ENCODE data around the gene ABCC4.

The ABCC4 gene

DNA sequence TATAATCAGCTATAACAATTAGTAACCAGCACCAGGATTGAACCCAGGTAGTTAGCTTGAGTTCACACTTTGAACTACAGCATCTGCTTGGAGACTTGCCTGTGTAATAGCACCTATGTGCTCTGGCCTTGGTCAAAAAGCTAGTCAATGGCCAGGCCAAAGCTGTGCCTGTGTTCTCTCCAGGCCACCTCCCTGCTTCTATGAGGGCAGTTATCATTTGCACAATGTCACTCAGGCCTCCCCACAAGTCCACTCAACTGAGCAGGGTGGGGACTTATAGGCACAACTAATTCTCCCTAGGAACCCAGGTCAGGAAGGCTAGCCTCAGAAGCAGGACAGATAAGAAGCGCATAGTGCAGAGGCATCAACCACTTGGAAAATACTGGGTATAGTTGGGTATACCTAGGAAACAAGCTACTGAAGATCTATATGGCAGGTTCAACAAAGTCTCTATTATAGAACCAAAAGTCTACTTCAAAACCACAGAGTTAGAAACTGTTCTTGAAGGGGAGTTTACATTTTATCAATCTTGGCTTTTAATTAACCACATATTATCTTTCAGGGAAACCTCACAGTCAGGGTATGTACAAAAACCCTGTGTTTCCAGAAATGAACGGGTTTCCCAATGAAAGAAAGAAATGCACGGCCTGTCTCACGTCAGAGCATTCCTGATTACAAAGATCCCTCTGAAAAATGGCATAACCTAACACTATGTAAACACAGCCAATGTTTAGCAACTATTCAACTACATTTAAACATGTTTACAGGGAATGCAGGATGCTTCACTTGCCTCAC, 140.9 kb downstream of the ABCC4 start:
- DNase-seq (ENCODE audit: low read depth, low spot score): no peak

DNA sequence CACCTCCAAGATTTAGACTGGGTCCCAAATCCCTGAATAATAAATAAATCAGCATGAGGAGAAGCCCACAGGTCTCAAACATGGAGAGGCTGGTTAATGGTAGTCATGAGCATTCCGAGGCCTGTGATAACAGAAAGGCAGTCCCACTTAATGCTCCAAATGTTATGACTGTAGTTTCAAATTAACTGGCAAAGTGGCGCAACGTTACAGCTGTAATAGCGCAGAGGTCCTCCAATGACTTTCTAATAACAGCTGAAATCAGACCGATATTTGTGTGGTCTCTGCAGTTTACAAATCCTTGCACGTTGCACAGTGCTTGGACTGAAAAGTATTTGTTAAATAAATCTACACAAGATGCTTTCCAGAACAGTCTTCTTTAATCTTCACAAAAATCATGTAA, 141.8 kb downstream of the ABCC4 start:
- no peak for DNase-seq (ENCODE audit: low read depth, low spot score)

DNA sequence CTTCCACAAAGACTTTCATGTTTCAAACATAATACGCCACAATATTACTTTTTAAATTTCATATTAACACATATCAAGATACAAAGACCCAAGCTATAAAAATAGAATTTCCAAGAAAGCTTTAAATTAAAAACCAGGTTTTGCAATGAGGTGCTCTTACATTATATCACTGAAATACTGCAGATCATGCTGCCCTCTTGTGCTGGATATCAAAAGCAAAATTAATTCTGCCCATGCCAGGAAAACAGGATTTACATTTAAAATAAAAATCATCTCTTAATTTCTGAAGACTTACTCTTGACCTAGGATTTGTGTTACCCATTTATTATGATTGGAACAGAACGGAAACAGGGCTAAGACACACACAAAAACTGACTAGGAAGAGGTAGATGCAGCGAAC, 145.0 kb downstream of the ABCC4 start:
- no peak for DNase-seq (ENCODE audit: low read depth, low spot score)

GRCh38 chr13:95155504-95155903, 145.7 kb downstream of the ABCC4 start:
- no peak for DNase-seq (ENCODE audit: low read depth, low spot score)

- no peak for DNase-seq (ENCODE audit: low read depth, low spot score)
These were observed 146.2 kb downstream of the ABCC4 start for GRCh38 chr13:95155093-95155492.

DNA sequence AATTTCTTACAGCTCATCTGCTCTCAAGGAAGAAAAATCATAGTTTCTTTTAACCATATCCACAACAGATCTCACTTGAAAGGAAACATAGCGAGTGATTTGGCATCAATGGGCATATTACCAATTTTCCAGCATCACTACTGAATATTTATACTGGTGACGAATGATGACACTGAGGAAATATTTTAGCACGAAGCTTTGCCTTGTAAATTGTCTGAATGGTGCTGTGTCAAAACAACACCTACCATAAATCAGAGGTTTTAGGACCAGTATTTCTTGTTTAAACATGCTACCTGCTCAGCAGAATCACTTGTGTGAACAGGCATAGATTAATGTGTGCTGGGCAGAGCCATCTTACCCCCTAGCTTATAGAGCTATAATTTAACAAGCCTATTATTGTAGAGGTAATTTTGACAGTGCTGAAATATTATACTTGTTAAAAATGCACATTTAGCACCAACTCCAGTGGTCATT, 146.8 kb downstream of the ABCC4 start:
- no peak for DNase-seq (ENCODE audit: low read depth, low spot score)

DNA sequence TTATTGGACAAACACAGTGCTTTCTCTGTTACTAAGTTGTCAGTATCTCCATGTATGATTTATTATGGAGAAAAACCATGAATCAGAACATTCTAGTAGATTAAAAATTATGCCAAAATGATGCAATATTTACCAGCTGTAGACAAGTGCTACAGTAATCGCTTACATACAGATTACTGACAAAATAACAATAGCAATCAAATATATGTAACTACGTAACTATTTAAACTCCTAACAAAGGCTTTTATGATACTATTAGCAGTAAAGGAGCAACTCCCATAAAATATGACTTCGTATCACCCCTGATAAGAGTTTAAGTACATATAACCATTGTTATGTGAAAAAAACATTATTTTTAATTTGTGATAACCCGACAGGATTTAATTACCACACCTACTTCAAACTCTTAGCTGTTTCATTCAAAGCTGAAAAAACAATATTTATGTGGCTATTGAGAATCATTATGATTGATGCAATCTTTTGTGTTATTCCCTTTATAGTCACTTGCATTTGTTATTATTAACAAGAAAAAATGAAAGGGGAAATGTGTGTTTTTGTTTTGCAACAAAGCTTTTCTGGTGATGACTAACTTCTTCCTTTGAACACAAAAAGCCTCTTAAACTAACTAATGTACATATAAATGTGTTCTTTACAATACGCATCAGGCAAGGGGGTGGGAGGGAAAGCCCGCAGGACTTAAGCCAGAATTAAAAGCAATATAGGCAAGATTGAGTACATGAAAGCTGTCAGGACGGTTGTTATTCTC, 147.4 kb downstream of the ABCC4 start:
- no peak for DNase-seq (ENCODE audit: low read depth, low spot score)

DNA sequence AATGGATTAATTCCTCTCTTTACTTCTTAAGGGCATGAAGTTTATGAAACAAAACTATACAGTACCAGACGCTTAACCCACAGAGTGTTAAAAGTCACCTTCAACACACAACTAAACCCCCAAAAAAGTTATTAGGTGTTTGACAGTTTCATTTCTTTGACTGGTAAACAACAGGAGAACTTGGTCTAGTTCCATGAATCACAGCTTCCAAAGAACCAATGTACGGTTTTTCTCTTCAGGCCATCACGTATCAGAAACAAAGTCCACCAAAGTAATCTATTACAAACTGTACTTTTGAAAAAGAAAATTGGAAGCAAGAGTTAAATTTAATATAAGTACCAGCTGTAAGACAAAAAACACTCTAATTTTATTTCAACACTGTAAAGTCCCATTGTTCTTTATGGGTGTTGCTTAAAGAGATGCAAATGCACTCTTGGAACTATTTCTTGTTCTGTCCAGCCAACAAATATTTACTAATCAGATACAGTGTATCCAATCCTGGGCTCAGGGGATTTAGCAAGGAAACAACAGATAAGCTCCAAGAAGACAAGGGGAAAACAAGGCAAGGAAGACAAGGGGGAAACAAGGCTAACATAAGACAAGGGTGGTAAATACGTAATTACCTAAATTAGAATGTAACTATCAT, 149.2 kb downstream of the ABCC4 start:
- DNase-seq (ENCODE audit: low read depth, low spot score): no peak

DNA sequence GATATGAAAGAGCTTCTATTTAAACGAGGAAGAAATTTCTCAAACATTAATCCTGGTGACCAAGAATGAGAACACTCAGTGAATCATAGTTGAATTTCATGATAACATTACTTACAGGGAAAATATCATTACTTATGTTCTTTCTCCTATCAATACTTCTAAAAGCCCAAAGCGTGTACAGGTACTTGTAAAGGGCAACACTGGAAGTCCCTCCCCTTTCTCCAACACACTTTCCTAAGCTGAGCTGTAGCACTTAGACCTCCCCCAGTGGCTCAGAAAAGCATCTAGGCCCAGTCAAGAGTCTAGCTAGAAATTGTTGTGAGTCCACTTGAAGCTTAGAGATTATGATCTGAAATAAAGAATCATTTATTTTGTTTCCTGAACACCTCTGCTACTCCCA, 150.7 kb downstream of the ABCC4 start:
- DNase-seq (ENCODE audit: low read depth, low spot score): no peak

DNA sequence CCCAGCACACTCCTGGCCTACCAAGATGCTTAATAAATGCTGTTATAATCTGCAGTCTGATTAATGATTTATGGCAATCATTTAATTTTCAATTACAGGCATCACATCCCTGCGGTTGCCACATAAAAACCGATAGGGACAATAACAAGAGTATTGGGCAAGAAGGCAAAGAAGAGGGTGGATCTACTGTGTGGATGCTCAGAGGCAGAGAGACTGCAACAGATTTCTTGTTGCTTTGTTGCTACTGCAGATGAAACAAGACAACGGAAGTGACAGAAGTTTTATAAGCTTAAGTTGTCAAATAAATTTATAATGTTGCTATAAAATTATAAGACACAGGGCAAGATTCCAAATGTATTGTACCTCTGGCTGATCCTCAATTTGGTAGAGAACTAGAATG, 154.8 kb downstream of the ABCC4 start:
- DNase-seq (ENCODE audit: low read depth, low spot score): no peak

- no peak for DNase-seq (ENCODE audit: low read depth, low spot score)
These were observed 155.7 kb downstream of the ABCC4 start for GRCh38 chr13:95145587-95145986.

GRCh38 chr13:95140502-95140901, 160.7 kb downstream of the ABCC4 start:
- no peak for DNase-seq (ENCODE audit: low read depth, low spot score)

DNA sequence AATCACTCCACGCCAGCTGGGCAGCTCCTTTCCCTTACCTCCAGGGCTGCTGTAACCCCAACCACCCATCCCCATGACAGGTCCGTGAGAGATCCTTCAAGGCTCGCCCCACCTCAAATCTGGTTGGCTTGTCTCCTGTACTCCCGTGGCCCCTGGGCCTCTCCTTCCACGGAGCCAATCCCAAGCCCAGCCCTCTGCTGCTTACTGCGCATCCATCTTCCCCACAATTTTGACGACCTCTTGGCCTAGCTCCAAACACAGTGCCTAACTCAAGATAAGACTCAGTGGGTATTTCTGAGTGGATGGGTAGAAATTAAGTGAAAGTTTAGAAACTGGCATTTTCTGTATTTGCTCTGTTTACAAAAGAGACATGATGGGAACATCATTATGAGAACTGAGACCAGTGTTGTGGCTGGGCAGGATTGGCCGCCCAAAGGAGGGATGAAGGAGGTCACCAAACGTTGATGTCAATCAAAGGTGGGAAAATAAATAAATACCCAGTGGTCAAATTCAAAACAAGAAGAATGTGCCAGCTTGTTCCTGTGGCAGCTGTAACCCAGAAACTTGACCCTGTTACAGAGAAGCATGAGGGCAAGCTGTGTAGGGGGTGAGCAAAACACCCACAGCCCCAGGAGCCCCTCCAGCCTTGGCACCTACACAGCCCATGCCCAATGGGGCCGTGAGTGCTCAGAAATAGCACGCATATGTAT, 162.2 kb downstream of the ABCC4 start:
- no peak for DNase-seq (ENCODE audit: low read depth, low spot score)

DNA sequence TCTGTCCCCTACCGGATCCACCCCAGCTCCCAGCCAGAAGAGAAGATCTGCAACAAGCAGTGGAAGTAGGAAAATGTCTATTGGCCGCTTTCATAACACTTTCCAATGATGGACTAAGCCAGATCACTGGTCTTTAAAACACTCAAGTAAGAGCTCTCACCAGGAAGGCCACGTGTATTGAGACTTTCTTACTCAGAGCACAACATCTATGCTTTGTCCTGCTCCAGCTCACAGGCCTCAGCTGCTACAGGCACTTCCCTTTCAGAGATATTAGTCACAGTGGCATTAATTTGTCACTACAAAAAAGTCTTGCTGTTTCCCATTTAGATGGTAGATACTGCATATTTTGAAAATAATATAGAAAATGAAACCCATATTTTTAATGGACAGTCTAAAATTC, 164.2 kb downstream of the ABCC4 start:
- no peak for DNase-seq (ENCODE audit: low read depth, low spot score)

GRCh38 chr13:95136638-95137037, 164.6 kb downstream of the ABCC4 start:
- DNase-seq (ENCODE audit: low read depth, low spot score): no peak

GRCh38 chr13:95133498-95133897, 167.8 kb downstream of the ABCC4 start:
- DNase-seq (ENCODE audit: low read depth, low spot score): no peak

- DNase-seq (ENCODE audit: low read depth, low spot score): no peak
These were observed 172.2 kb downstream of the ABCC4 start for GRCh38 chr13:95129004-95129403.

- DNase-seq (ENCODE audit: low read depth, low spot score): no peak
These were observed 173.1 kb downstream of the ABCC4 start for GRCh38 chr13:95128045-95128643.

- no peak for DNase-seq (ENCODE audit: low read depth, low spot score)
These were observed 176.3 kb downstream of the ABCC4 start for GRCh38 chr13:95124959-95125358.

DNA sequence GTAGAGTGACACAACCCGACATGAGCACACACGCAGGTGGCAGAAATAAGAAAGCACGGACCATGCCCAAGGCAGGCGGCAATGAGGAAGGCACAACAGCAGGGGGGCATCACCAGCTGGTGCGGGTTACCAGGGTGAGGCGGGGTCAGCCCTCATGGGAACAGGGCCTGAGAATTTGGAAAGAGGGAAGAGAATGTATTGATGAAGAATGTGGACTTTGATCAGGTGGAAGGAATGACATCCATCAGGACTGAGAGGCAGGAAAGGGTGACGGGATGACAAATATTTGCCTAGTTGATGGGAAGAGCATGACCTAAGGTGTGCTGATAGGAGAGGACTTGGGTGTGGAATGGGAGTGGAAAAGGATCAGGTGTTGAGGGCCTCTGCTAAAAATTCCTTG, 177.5 kb downstream of the ABCC4 start:
- no peak for DNase-seq (ENCODE audit: low read depth, low spot score)

DNA sequence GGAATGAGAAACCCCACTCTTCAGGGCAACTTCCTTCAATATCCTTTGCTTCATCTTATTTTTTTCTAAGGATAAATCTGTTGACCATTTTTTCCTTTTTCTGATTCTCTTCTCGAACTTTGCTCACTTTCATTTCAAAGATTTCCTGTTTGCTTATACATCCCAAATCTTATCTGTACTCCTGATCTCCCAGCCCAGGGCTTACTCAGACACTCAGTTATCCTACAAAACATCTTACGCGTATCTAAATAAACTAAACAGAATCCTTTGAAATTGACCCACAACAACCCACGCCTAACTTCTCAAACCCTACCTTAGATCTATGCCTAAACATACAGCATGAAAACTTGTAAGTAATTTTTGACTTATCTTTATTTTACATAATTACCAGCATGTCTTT, 179.2 kb downstream of the ABCC4 start:
- no peak for DNase-seq (ENCODE audit: low read depth, low spot score)

- DNase-seq (ENCODE audit: low read depth, low spot score): no peak
These were observed 179.7 kb downstream of the ABCC4 start for GRCh38 chr13:95121516-95121915.
